Liver (tissue), 9 donors: ENCODE measurements around the gene WDR49. TPM values are rescaled to one million over a fixed set of nuclear protein-coding genes. Genes with fewer than 3 reads are reported as not detected.

Experiments used
- DNase-seq: peaks from one replicate; pipeline ENCODE4 v3.0.0-alpha.2; 2017; ENCODE audit warnings: low spot score
- H3K27ac ChIP-seq, 2 donors: one replicate each; pipeline ENCODE4 v1.7.0; 2013; ENCODE audit warnings: inconsistent platforms in 2 of 2, low read length in 2 of 2, control low read depth in 1 of 2, low read depth in 1 of 2, mild to moderate bottlenecking in 1 of 2
- H3K27me3 ChIP-seq, 4 donors: one replicate each; pipeline versions ENCODE4 v1.6.1 to v1.7.0; 2013; ENCODE audit warnings: low read length in 3 of 4, inconsistent platforms in 1 of 4, mild to moderate bottlenecking in 1 of 4, moderate library complexity in 1 of 4; ENCODE audit not compliant: control insufficient read depth in 4 of 4, insufficient read depth in 4 of 4
- H3K36me3 ChIP-seq, 4 donors: one replicate each; pipeline versions ENCODE4 v1.6.1 to v1.7.0; 2013; ENCODE audit warnings: low read length in 3 of 4, mild to moderate bottlenecking in 3 of 4, low read depth in 1 of 4, moderate library complexity in 1 of 4; ENCODE audit not compliant: control insufficient read depth in 4 of 4, insufficient read depth in 3 of 4
- H3K4me1 ChIP-seq, 4 donors: one replicate each; pipeline versions ENCODE4 v1.6.1 to v1.7.0; 2013; ENCODE audit warnings: low read length in 3 of 4, mild to moderate bottlenecking in 3 of 4, moderate library complexity in 1 of 4; ENCODE audit not compliant: control insufficient read depth in 4 of 4, insufficient read depth in 4 of 4
- H3K4me3 ChIP-seq, 3 donors: one replicate each; pipeline versions ENCODE4 v1.6.1 to v1.7.0; 2013; ENCODE audit warnings: low read length in 3 of 3, control low read depth in 1 of 3, low read depth in 1 of 3, mild to moderate bottlenecking in 1 of 3
- H3K9ac ChIP-seq, 2 donors: one replicate each; pipeline ENCODE4 v1.7.0; 2013; ENCODE audit warnings: low read length in 2 of 2, mild to moderate bottlenecking in 2 of 2, moderate library complexity in 2 of 2, control low read depth in 1 of 2, low read depth in 1 of 2
- H3K9me3 ChIP-seq, 4 donors: one replicate each; pipeline versions ENCODE4 v1.6.1 to v1.7.0; 2013; ENCODE audit warnings: low read length in 3 of 4; ENCODE audit not compliant: control insufficient read depth in 4 of 4
- ATF3 ChIP-seq: IDR thresholded peaks from 2 replicates; pipeline ENCODE4 v1.6.1; 2016; ENCODE audit warnings: antibody characterized with exemption
- CTCF ChIP-seq: fragments of 150-350 bp; IDR thresholded peaks from 2 replicates; pipeline ENCODE4 v1.5.1; 2017; ENCODE audit warnings: improper control_type of control experiment, low read depth, low read length; ENCODE audit not compliant: missing input control
- EGR1 ChIP-seq, 2 donors: IDR thresholded peaks; 2 replicates each; pipeline ENCODE4 v1.6.1; 2016 to 2018; ENCODE audit warnings: antibody characterized with exemption in 2 of 2, low read depth in 2 of 2
- FOXA1 ChIP-seq: IDR thresholded peaks from 2 replicates; pipeline ENCODE4 v1.6.1; 2016; ENCODE audit warnings: antibody characterized with exemption
- FOXA2 ChIP-seq: IDR thresholded peaks from 2 replicates; pipeline ENCODE4 v1.6.1; 2016; ENCODE audit warnings: antibody characterized with exemption
- HNF4A ChIP-seq, 2 donors: conservative IDR thresholded peaks; 2 replicates each; pipeline ENCODE4 v1.6.1; 2016; ENCODE audit warnings: antibody characterized with exemption in 2 of 2, mild to moderate bottlenecking in 2 of 2
- HNF4G ChIP-seq: IDR thresholded peaks from 2 replicates; pipeline ENCODE4 v1.6.1; 2016; ENCODE audit warnings: antibody characterized with exemption
- JUND ChIP-seq, 2 donors: IDR thresholded peaks; 2 replicates each; pipeline ENCODE4 v1.6.1; 2016; ENCODE audit warnings: antibody characterized with exemption in 2 of 2
- MAX ChIP-seq: IDR thresholded peaks from 2 replicates; pipeline ENCODE4 v1.6.1; 2016; ENCODE audit warnings: antibody characterized with exemption
- NR2F2 ChIP-seq: IDR thresholded peaks from 2 replicates; pipeline ENCODE4 v1.6.1; 2016; ENCODE audit warnings: antibody characterized with exemption
- RAD21 ChIP-seq, 2 donors: IDR thresholded peaks; 2 replicates each; pipeline ENCODE4 v1.6.1; 2016; ENCODE audit warnings: antibody characterized with exemption in 2 of 2, mild to moderate bottlenecking in 2 of 2
- REST ChIP-seq: IDR thresholded peaks from 2 replicates; pipeline ENCODE4 v1.6.1; 2016; ENCODE audit warnings: antibody characterized with exemption, mild to moderate bottlenecking
- RXRA ChIP-seq, 2 donors: IDR thresholded peaks; 2 replicates each; pipeline ENCODE4 v1.6.1; 2017 to 2018; ENCODE audit warnings: antibody characterized with exemption in 2 of 2, mild to moderate bottlenecking in 1 of 2
- SP1 ChIP-seq: IDR thresholded peaks from 2 replicates; pipeline ENCODE4 v1.6.1; 2018; ENCODE audit warnings: antibody characterized with exemption, mild to moderate bottlenecking
- YY1 ChIP-seq: IDR thresholded peaks from 2 replicates; pipeline ENCODE4 v1.6.1; 2016; ENCODE audit warnings: antibody characterized with exemption, mild to moderate bottlenecking
- ZBTB33 ChIP-seq: IDR thresholded peaks from 2 replicates; pipeline ENCODE4 v1.6.1; 2016; ENCODE audit warnings: antibody characterized with exemption
- WGBS: extraction: QIAGEN DNeasy Blood & Tissue Kit; methylation state at CpG from one replicate; pipeline ENCODE4 v1.1.7; 2013; 5-methylcytosine and 5-hydroxymethylcytosine counted together
- polyA plus RNA-seq, 2 donors: library from polyadenylated mRNA; stranded (reverse) in 1 of 2; unstranded in 1 of 2; fragments of 200-250 nt in 1 of 2; fragments of >200 nt in 1 of 2; fragmentation: Nextera tagmentation in 1 of 2; extraction: Ambion mirVana in 1 of 2; gene quantifications; one replicate each; pipeline versions ENCODE4 v1.2.1 to v1.2.3, GENCODE V29; 2013 to 2015
- total RNA-seq, 2 donors: library from RNA; depleted of rRNA; stranded (reverse); fragments of >200 nt; gene quantifications; one replicate each; pipeline ENCODE4 v1.2.3, GENCODE V29; 2014
- donor health status: healthy.
- donor health status: healthy.
- donor health status: healthy.
- donor health status: healthy.
- donor health status: healthy.

Gene WDR49
- total and polyA plus RNA-seq, 4 donors, result 0.23 to 0.42 TPM; not detected in 2

- no peak for DNase-seq
- no peak for TF ChIP-seq SP1
- TF ChIP-seq REST, result no peak
- TF ChIP-seq ZBTB33, result no peak
- no peak for TF ChIP-seq NR2F2
- TF ChIP-seq RXRA (IDR thresholded peaks at IDR 0.05), result no peak
- no peak for TF ChIP-seq FOXA1
- TF ChIP-seq HNF4A (conservative IDR thresholded peaks at IDR 0.05), result no peak
- TF ChIP-seq EGR1 (IDR thresholded peaks at IDR 0.05; ENCODE audit: low read depth in 2 of 2), result no peak
- TF ChIP-seq YY1, result no peak
- no peak for TF ChIP-seq RAD21 (IDR thresholded peaks at IDR 0.05)
- no peak for TF ChIP-seq CTCF
- TF ChIP-seq HNF4G, result no peak
- no peak for TF ChIP-seq MAX
- Histone ChIP-seq H3K27ac (no peak overlapping the region), H3K36me3 (no peaks in the 10 kb centered on the region), H3K27me3 (no peaks in the 10 kb centered on the region), H3K4me1 (peaks cover 0 to 2% (median 0%) of the 10 kb centered on the region in 4 donors), H3K9ac (no peak overlapping the region), H3K9me3 (no peaks in the 10 kb centered on the region), H3K4me3 (no peak overlapping the region)
- WGBS, result 64% methylated on average over 5 of the region's 5 CpGs
Measured at GRCh38 chr3:167467848-167468611, 185.7 kb downstream of the WDR49 start.

GRCh38 chr3:167466966-167467365 is 186.8 kb downstream of the WDR49 start:
- H3K27me3 ChIP-seq, result no peaks in the 10 kb centered on the region
- H3K9ac ChIP-seq, result no peak overlapping the region
- H3K4me3 ChIP-seq, result no peak overlapping the region
- no peak for DNase-seq
- H3K9me3 ChIP-seq, result no peaks in the 10 kb centered on the region
- H3K36me3 ChIP-seq, result no peaks in the 10 kb centered on the region
- TF ChIP-seq REST (no peak), YY1 (no peak), FOXA2 (no peak), HNF4A (conservative IDR thresholded peaks at IDR 0.05) (no peak), ZBTB33 (no peak), ATF3 (no peak), JUND (IDR thresholded peaks at IDR 0.05) (no peak), RXRA (IDR thresholded peaks at IDR 0.05) (no peak)
- no peak overlapping the region for H3K27ac ChIP-seq
- peaks cover 0 to 2% (median 0%) of the 10 kb centered on the region in 4 donors for H3K4me1 ChIP-seq
